Peyer's patch (tissue), 4 donors: ENCODE results near the gene VWF.
A peak's percentile ranks its signal among the peaks of the same experiment; 100 is the strongest.

Source experiments
- POLR2A ChIP-seq, 2 donors: fragments of 450-650 bp; IDR thresholded peaks; one replicate each; pipeline ENCODE4 v1.5.1; 2017; ENCODE audit warnings: antibody characterized with exemption in 2 of 2, mild to moderate bottlenecking in 2 of 2, moderate library complexity in 2 of 2
- TF ChIP-seq, protein P1 (sequence below), 6 experiments: fragments of 450-650 bp in 4 of 6; fragments of 200-600 bp in 2 of 6; sonication (generic) in 1 of 6; IDR thresholded peaks; one replicate each; pipeline ENCODE4 v1.5.1; 2017 to 2019; ENCODE audit warnings: antibody characterized with exemption in 6 of 6, mild to moderate bottlenecking in 3 of 6, moderate library complexity in 1 of 6

DNA sequence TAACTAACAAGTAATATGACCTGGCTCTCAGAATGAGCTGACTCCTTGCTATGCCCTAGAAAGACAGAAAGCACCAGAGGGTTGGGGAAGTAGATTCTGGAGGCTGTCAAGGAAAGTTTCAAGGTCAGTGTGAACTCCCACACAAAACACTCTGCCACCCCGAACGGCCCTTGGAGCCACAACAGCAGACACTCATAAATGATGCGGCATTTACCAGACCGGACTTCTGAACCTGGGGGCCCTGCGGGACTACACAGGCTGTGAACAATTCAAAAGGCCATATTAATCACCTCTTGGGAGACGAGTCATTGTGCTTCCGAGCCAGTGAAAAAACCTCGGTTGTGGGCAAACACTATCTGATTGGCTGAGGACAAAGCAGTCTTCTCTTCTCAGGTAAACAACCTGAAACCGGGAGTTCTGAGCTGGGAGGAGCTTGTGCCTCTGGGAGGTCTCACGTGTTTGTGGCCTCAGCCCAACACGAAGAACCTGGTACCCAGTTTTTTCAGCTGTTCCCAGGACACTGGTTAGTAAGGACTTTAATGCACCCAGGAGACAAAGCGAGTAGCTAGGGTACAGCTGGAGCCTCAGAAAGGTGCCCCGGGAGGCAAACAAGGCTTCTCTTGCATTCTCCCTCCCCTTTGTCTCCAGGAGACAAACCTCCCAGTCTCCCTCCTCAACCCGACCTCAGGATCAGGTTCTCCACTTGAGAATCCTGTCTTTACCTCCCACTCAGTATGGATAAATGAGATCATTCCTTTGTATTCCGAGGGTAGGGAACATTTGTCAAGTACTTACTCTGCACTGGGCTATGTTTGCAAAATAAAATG lies 35.3 kb downstream of the VWF start:
- TF ChIP-seq, protein P1, sequence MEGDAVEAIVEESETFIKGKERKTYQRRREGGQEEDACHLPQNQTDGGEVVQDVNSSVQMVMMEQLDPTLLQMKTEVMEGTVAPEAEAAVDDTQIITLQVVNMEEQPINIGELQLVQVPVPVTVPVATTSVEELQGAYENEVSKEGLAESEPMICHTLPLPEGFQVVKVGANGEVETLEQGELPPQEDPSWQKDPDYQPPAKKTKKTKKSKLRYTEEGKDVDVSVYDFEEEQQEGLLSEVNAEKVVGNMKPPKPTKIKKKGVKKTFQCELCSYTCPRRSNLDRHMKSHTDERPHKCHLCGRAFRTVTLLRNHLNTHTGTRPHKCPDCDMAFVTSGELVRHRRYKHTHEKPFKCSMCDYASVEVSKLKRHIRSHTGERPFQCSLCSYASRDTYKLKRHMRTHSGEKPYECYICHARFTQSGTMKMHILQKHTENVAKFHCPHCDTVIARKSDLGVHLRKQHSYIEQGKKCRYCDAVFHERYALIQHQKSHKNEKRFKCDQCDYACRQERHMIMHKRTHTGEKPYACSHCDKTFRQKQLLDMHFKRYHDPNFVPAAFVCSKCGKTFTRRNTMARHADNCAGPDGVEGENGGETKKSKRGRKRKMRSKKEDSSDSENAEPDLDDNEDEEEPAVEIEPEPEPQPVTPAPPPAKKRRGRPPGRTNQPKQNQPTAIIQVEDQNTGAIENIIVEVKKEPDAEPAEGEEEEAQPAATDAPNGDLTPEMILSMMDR (IDR thresholded peaks at IDR 0.05): no peak
- TF ChIP-seq POLR2A (IDR thresholded peaks at IDR 0.05): peak in 1 of 2 donors; percentile 21
